ENCODE results near the gene NFYB.

DNA sequence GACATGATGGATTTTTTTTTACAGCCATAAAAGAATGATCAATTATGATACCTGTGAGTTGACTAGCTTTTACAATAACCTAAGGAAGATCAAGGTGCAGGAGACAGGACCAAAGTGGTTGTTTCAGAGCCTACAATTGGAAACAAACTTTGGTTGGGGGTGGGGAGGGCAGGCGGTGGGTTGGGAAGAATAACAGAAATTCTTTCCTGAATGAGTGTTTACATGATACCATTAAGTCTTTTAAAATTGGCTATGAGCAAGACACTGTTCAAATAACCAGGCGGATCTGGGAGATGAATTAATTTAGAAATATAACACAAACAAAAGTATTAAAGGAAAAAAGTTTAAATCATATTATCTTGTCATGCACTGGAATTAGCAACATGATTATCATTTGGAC, 7.2 kb downstream of the NFYB start:
- TF ChIP-seq, protein P1, sequence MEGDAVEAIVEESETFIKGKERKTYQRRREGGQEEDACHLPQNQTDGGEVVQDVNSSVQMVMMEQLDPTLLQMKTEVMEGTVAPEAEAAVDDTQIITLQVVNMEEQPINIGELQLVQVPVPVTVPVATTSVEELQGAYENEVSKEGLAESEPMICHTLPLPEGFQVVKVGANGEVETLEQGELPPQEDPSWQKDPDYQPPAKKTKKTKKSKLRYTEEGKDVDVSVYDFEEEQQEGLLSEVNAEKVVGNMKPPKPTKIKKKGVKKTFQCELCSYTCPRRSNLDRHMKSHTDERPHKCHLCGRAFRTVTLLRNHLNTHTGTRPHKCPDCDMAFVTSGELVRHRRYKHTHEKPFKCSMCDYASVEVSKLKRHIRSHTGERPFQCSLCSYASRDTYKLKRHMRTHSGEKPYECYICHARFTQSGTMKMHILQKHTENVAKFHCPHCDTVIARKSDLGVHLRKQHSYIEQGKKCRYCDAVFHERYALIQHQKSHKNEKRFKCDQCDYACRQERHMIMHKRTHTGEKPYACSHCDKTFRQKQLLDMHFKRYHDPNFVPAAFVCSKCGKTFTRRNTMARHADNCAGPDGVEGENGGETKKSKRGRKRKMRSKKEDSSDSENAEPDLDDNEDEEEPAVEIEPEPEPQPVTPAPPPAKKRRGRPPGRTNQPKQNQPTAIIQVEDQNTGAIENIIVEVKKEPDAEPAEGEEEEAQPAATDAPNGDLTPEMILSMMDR (IDR thresholded peaks at IDR 0.05) = no peak
- TF ChIP-seq POLR2A (IDR thresholded peaks at IDR 0.05) = no peak
